IMR-90 (cell line): ENCODE results near the gene NNAT. TPM values are rescaled to one million over a fixed set of nuclear protein-coding genes. Genes with fewer than 3 reads are reported as not detected.

ENCODE experiments used
- ATAC-seq: fragments of 200-7000 bp; cut with Tn5 transposase; 2 replicates; pipeline ENCODE4 v1.9.1; 2020; ENCODE audit warnings: low read depth, mild to moderate bottlenecking, moderate library complexity
- BruUV-seq: library from RNA; stranded (reverse); fragments of 400-500 nt; replicated peaks from 2 replicates; lab custom pipeline; 2021; lab: Mats Ljungman, UMichigan
- CTCF ChIA-PET: fragments of 300-600 bp; formaldehyde crosslinking; extraction: SDS; loops from one replicate; lab custom pipeline; 2021; ENCODE audit warnings: antibody characterized with exemption; lab: Yijun Ruan, JAX
- POLR2A ChIA-PET: fragments of 300-600 bp; sonication (Branson Sonifier 250); formaldehyde crosslinking; loops from one replicate; lab custom pipeline; 2022; ENCODE audit warnings: antibody characterized with exemption; ENCODE audit not compliant: unreplicated experiment; lab: Charles Lee
- DNase-seq: peaks from one replicate; pipeline ENCODE4 v3.0.0; 2013
- H2AFZ ChIP-seq: replicated peaks from 2 replicates; pipeline ENCODE3; 2013; ENCODE audit warnings: low read length, mild to moderate bottlenecking; ENCODE audit not compliant: poor library complexity
- H2AK5ac ChIP-seq: 2 replicates; pipeline ENCODE4 v1.6.1; 2013; ENCODE audit warnings: low read depth, low read length, inconsistent platforms
- H2AK9ac ChIP-seq: replicated peaks from 2 replicates; pipeline ENCODE3; 2013; ENCODE audit warnings: mild to moderate bottlenecking, low read depth, low read length, moderate library complexity; ENCODE audit not compliant: poor library complexity
- H2BK120ac ChIP-seq: 2 replicates; pipeline ENCODE4 v1.6.1; 2013; ENCODE audit warnings: low read depth, low read length, inconsistent platforms
- H2BK15ac ChIP-seq: 3 replicates; pipeline ENCODE4 v1.6.1; 2013; ENCODE audit warnings: low read depth, low read length, inconsistent platforms
- H2BK20ac ChIP-seq: 2 replicates; pipeline ENCODE4 v1.6.1; 2013; ENCODE audit warnings: low read depth, mild to moderate bottlenecking, inconsistent platforms, low read length, moderate library complexity
- H2BK5ac ChIP-seq: 2 replicates; pipeline ENCODE4 v1.6.1; 2013; ENCODE audit warnings: mild to moderate bottlenecking, low read depth, low read length, inconsistent platforms; ENCODE audit not compliant: poor library complexity, severe bottlenecking
- H3K14ac ChIP-seq: replicated peaks from 2 replicates; pipeline ENCODE4 v1.6.1; 2013; ENCODE audit warnings: low read depth, low read length, inconsistent platforms
- H3K18ac ChIP-seq: 2 replicates; pipeline ENCODE4 v1.6.1; 2013; ENCODE audit warnings: low read depth, low read length, control low read depth
- H3K23ac ChIP-seq: 2 replicates; pipeline ENCODE4 v1.6.1; 2013; ENCODE audit warnings: low read depth, low read length, inconsistent platforms
- H3K27ac ChIP-seq: 2 replicates; pipeline ENCODE4 v1.5.1; 2013; ENCODE audit warnings: mild to moderate bottlenecking, control low read depth, low read length; ENCODE audit not compliant: insufficient read depth
- H3K27me3 ChIP-seq: 2 replicates; pipeline ENCODE4 v1.6.1; 2013; ENCODE audit warnings: low read length; ENCODE audit not compliant: control insufficient read depth, insufficient read depth
- H3K36me3 ChIP-seq: 2 replicates; pipeline ENCODE4 v1.6.1; 2013; ENCODE audit warnings: low read length, mixed read lengths; ENCODE audit not compliant: control insufficient read depth, insufficient read depth
- H3K4ac ChIP-seq: 2 replicates; pipeline ENCODE4 v1.6.1; 2013; ENCODE audit warnings: low read depth, low read length, inconsistent platforms
- H3K4me1 ChIP-seq: 2 replicates; pipeline ENCODE4 v1.6.1; 2013; ENCODE audit warnings: low read length, mixed read lengths; ENCODE audit not compliant: control insufficient read depth, insufficient read depth
- H3K4me2 ChIP-seq: 2 replicates; pipeline ENCODE4 v1.6.1; 2013; ENCODE audit warnings: low read depth, mild to moderate bottlenecking, control low read depth, low read length, moderate library complexity
- H3K4me3 ChIP-seq: 2 replicates; pipeline ENCODE4 v1.5.1; 2013; ENCODE audit warnings: low read depth, mild to moderate bottlenecking, control low read depth, low read length, moderate library complexity; ENCODE audit not compliant: insufficient read depth
- H3K56ac ChIP-seq: 2 replicates; pipeline ENCODE4 v1.6.1; 2013; ENCODE audit warnings: low read length, inconsistent platforms; ENCODE audit not compliant: insufficient read depth; ENCODE audit errors: extremely low read depth
- H3K79me1 ChIP-seq, 2 experiments: 2 replicates each; pipeline ENCODE4 v1.6.1; 2013; ENCODE audit warnings: low read length in 2 of 2, inconsistent platforms in 1 of 2, low read depth in 1 of 2
- H3K9ac ChIP-seq: 2 replicates; pipeline ENCODE4 v1.6.1; 2013; ENCODE audit warnings: low read depth, low read length, control low read depth
- H3K9me1 ChIP-seq: 2 replicates; pipeline ENCODE4 v1.6.1; 2013; ENCODE audit warnings: low read length, inconsistent platforms; ENCODE audit not compliant: insufficient read depth
- H3K9me3 ChIP-seq: 2 replicates; pipeline ENCODE4 v1.6.1; 2013; ENCODE audit warnings: low read length; ENCODE audit not compliant: control insufficient read depth, insufficient read depth
- H4K20me1 ChIP-seq: 2 replicates; pipeline ENCODE4 v1.6.1; 2013; ENCODE audit warnings: low read length, inconsistent platforms; ENCODE audit not compliant: insufficient read depth
- H4K5ac ChIP-seq: 2 replicates; pipeline ENCODE4 v1.6.1; 2013; ENCODE audit warnings: mild to moderate bottlenecking, low read depth, low read length, control low read depth
- H4K8ac ChIP-seq, 2 experiments: 2 replicates each; pipeline ENCODE4 v1.6.1; 2013; ENCODE audit warnings: low read depth in 2 of 2, low read length in 2 of 2, control low read depth in 1 of 2, inconsistent platforms in 1 of 2
- H4K91ac ChIP-seq: 2 replicates; pipeline ENCODE4 v1.6.1; 2013; ENCODE audit warnings: low read depth, low read length, inconsistent platforms; ENCODE audit not compliant: insufficient read depth
- BHLHE40 ChIP-seq: fragments of 150-350 bp; IDR thresholded peaks from 2 replicates; pipeline ENCODE4 v1.6.1; 2016; ENCODE audit warnings: mild to moderate bottlenecking, low read depth, low read length
- CEBPB ChIP-seq: IDR thresholded peaks from 2 replicates; pipeline ENCODE4 v1.6.1; 2012; ENCODE audit warnings: low read depth, low read length, improper control_type of control experiment
- CHD1 ChIP-seq: IDR thresholded peaks from 2 replicates; pipeline ENCODE4 v1.6.1; 2012; ENCODE audit warnings: low read depth, low read length, improper control_type of control experiment
- MAFK ChIP-seq: IDR thresholded peaks from 2 replicates; pipeline ENCODE4 v1.6.1; 2012; ENCODE audit warnings: low read depth, low read length, improper control_type of control experiment
- MAZ ChIP-seq: IDR thresholded peaks from 2 replicates; pipeline ENCODE4 v1.6.1; 2012; ENCODE audit warnings: low read depth, mild to moderate bottlenecking, low read length, improper control_type of control experiment, moderate library complexity, borderline replicate concordance
- MXI1 ChIP-seq: IDR thresholded peaks from 2 replicates; pipeline ENCODE4 v1.6.1; 2012; ENCODE audit warnings: low read depth, mild to moderate bottlenecking, low read length, moderate library complexity, borderline replicate concordance
- NFE2L2 ChIP-seq: fragments of 150-350 bp; IDR thresholded peaks from 2 replicates; pipeline ENCODE4 v1.6.1; 2016; ENCODE audit warnings: low read depth, mild to moderate bottlenecking, low read length
- POLR2A ChIP-seq: IDR thresholded peaks from 2 replicates; pipeline ENCODE4 v1.6.1; 2012; ENCODE audit warnings: mild to moderate bottlenecking, low read depth, low read length
- RCOR1 ChIP-seq: IDR thresholded peaks from 2 replicates; pipeline ENCODE4 v1.6.1; 2012; ENCODE audit warnings: mild to moderate bottlenecking, low read length, improper control_type of control experiment; ENCODE audit not compliant: insufficient replicate concordance
- RFX5 ChIP-seq: IDR thresholded peaks from 2 replicates; pipeline ENCODE4 v1.8.0; 2012; ENCODE audit warnings: low read depth, mild to moderate bottlenecking, low read length, moderate library complexity
- SMC3 ChIP-seq: fragments of 150-350 bp; IDR thresholded peaks from 2 replicates; pipeline ENCODE4 v1.6.1; 2016; ENCODE audit warnings: low read depth, mild to moderate bottlenecking, antibody characterized with exemption, low read length, moderate library complexity
- WGBS, 2 experiments: methylation state at CpG; one replicate each; pipeline versions ENCODE4 v1.1.5 to v1.1.7; 2013; ENCODE audit warnings: missing lambda C conversion rate in 2 of 2; ENCODE audit not compliant: insufficient read length in 1 of 2; ENCODE audit errors: extremely low coverage in 2 of 2; 5-methylcytosine and 5-hydroxymethylcytosine counted together
- dilution Hi-C: fragments of 300-500 bp; cut with HindIII; formaldehyde crosslinking; loops from one replicate; pipeline ENCODE4 v1.14.3; 2018; ENCODE audit warnings: low sequenced_read_pairs; ENCODE audit not compliant: unreplicated experiment
- in situ Hi-C: fragments of 300-500 bp; cut with MboI; formaldehyde crosslinking; loops from 3 replicates; pipeline ENCODE4 v1.14.3; 2019; ENCODE audit warnings: low sequenced_read_pairs, inconsistent platforms, mixed read lengths
- intact Hi-C: fragments of 100-400 bp; cut with micrococcal nuclease; formaldehyde crosslinking; loops from 2 replicates; pipeline ENCODE4 v1.10.0; 2022
- polyA plus RNA-seq, 3 experiments: library from polyadenylated mRNA; depleted of rRNA; stranded (reverse); fragments of >200 nt; gene quantifications; 2 replicates each; pipeline ENCODE4 v1.2.3, GENCODE V29; 2012; ENCODE audit warnings: low replicate concordance in 1 of 3
- total RNA-seq: library from RNA; depleted of rRNA; stranded (reverse); fragments of >200 nt; gene quantifications from 2 replicates; pipeline ENCODE4 v1.2.3, GENCODE V29; 2012

The NNAT gene
- total and polyA plus RNA-seq, 2 of the 4 experiments (the other 2 are of a cell fraction): 2.0 to 6.5 TPM

- WGBS, 2 experiments: 78% methylated on average over 1 of the region's 1 CpG; no CpG with 5 or more reads in 1 of the 2 experiments
- H2AK5ac ChIP-seq: no peak overlapping the region
- ATAC-seq: no peak
These were observed 40.1 kb upstream of the NNAT start for GRCh38 chr20:37480919-37481318.

More at GRCh38 chr20:37480919-37481318, 40.1 kb upstream of the NNAT start:
- H3K4me1 ChIP-seq: no peaks in the 10 kb centered on the region
- in situ Hi-C loops (no loop called here), intact Hi-C loops (no loop called here), dilution Hi-C loops (no loop called here)
- no peak overlapping the region for H4K5ac ChIP-seq
- H3K27ac ChIP-seq: no peak overlapping the region
- H4K8ac ChIP-seq: no peak overlapping the region
- DNase-seq: no peak
- H3K9me1 ChIP-seq: no peaks in the 10 kb centered on the region
- no peaks in the 10 kb centered on the region for H4K20me1 ChIP-seq
- no peak overlapping the region for H2BK5ac ChIP-seq
- no peak overlapping the region for H3K56ac ChIP-seq
- H2AFZ ChIP-seq: no peak overlapping the region
- no peak overlapping the region for H3K4me3 ChIP-seq
- H3K79me1 ChIP-seq: no peaks in the 10 kb centered on the region
- H3K27me3 ChIP-seq: peaks cover 47% of the 10 kb centered on the region
- no peak overlapping the region for H3K14ac ChIP-seq
- H3K23ac ChIP-seq: no peak overlapping the region
- H2AK9ac ChIP-seq: no peak overlapping the region
- no peak overlapping the region for H2BK20ac ChIP-seq
- H2BK15ac ChIP-seq: no peak overlapping the region
- TF ChIP-seq RFX5 (no peak), MAFK (no peak), CHD1 (no peak), MXI1 (no peak), SMC3 (no peak), NFE2L2 (no peak), MAZ (no peak), RCOR1 (no peak), POLR2A (no peak), BHLHE40 (no peak), CEBPB (no peak)
- no peak overlapping the region for H3K4me2 ChIP-seq
- H3K36me3 ChIP-seq: no peaks in the 10 kb centered on the region
- BruUV-seq: no TSS peak
- peaks cover 5% of the 10 kb centered on the region for H3K9me3 ChIP-seq
- no peak overlapping the region for H2BK120ac ChIP-seq
- no peak overlapping the region for H3K18ac ChIP-seq
- no peak overlapping the region for H4K91ac ChIP-seq
- H3K9ac ChIP-seq: no peak overlapping the region
- ChIA-PET POLR2A (no interaction called here), CTCF (no interaction called here)
- H3K4ac ChIP-seq: no peak overlapping the region
